PFSK-1 (cell line): Measurements from ENCODE around the gene PRUNE1.

Source experiments
- FOXP2 ChIP-seq: optimal IDR thresholded peaks from 2 replicates; pipeline ENCODE3; 2011; ENCODE audit warnings: borderline replicate concordance, control low read depth, inconsistent platforms; ENCODE audit not compliant: insufficient read depth; ENCODE audit errors: extremely low read length, extremely low read depth
- POLR2AphosphoS5 ChIP-seq: IDR thresholded peaks from 2 replicates; pipeline ENCODE4 v1.6.1; 2012; ENCODE audit warnings: low read depth, mild to moderate bottlenecking, control low read depth, low read length, moderate library complexity
- SIN3A ChIP-seq: IDR thresholded peaks from 2 replicates; pipeline ENCODE4 v1.6.1; 2012; ENCODE audit warnings: mild to moderate bottlenecking, low read length, moderate library complexity, borderline replicate concordance; ENCODE audit not compliant: insufficient read depth
- TAF1 ChIP-seq: IDR thresholded peaks from 2 replicates; pipeline ENCODE4 v1.6.1; 2012; ENCODE audit warnings: low read length, control low read depth, borderline replicate concordance; ENCODE audit not compliant: insufficient read depth
- TF ChIP-seq, protein P1 (sequence below), 2 experiments: IDR thresholded peaks; 2 replicates each; pipeline versions ENCODE4 v1.6.1 to v1.8.0; 2011 to 2012; ENCODE audit warnings: low read depth in 2 of 2, low read length in 2 of 2, control low read depth in 1 of 2, inconsistent platforms in 1 of 2, mild to moderate bottlenecking in 1 of 2, moderate library complexity in 1 of 2; ENCODE audit not compliant: insufficient read depth in 1 of 2

PRUNE1 gene

GRCh38 chr1:151007853-151008243 is 401 bp upstream of the PRUNE1 start:
- no peak for TF ChIP-seq SIN3A

- TF ChIP-seq, protein P1, sequence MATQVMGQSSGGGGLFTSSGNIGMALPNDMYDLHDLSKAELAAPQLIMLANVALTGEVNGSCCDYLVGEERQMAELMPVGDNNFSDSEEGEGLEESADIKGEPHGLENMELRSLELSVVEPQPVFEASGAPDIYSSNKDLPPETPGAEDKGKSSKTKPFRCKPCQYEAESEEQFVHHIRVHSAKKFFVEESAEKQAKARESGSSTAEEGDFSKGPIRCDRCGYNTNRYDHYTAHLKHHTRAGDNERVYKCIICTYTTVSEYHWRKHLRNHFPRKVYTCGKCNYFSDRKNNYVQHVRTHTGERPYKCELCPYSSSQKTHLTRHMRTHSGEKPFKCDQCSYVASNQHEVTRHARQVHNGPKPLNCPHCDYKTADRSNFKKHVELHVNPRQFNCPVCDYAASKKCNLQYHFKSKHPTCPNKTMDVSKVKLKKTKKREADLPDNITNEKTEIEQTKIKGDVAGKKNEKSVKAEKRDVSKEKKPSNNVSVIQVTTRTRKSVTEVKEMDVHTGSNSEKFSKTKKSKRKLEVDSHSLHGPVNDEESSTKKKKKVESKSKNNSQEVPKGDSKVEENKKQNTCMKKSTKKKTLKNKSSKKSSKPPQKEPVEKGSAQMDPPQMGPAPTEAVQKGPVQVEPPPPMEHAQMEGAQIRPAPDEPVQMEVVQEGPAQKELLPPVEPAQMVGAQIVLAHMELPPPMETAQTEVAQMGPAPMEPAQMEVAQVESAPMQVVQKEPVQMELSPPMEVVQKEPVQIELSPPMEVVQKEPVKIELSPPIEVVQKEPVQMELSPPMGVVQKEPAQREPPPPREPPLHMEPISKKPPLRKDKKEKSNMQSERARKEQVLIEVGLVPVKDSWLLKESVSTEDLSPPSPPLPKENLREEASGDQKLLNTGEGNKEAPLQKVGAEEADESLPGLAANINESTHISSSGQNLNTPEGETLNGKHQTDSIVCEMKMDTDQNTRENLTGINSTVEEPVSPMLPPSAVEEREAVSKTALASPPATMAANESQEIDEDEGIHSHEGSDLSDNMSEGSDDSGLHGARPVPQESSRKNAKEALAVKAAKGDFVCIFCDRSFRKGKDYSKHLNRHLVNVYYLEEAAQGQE (IDR thresholded peaks at IDR 0.05; ENCODE audit: insufficient read depth in 1 of 2, low read depth in 2 of 2, low read length in 2 of 2): no peak
- no peak for TF ChIP-seq SIN3A
- no peak for TF ChIP-seq POLR2AphosphoS5
- no peak for TF ChIP-seq TAF1
- TF ChIP-seq FOXP2: no peak
Observed at GRCh38 chr1:151009206-151009587, 948 bp downstream of the PRUNE1 start.

DNA sequence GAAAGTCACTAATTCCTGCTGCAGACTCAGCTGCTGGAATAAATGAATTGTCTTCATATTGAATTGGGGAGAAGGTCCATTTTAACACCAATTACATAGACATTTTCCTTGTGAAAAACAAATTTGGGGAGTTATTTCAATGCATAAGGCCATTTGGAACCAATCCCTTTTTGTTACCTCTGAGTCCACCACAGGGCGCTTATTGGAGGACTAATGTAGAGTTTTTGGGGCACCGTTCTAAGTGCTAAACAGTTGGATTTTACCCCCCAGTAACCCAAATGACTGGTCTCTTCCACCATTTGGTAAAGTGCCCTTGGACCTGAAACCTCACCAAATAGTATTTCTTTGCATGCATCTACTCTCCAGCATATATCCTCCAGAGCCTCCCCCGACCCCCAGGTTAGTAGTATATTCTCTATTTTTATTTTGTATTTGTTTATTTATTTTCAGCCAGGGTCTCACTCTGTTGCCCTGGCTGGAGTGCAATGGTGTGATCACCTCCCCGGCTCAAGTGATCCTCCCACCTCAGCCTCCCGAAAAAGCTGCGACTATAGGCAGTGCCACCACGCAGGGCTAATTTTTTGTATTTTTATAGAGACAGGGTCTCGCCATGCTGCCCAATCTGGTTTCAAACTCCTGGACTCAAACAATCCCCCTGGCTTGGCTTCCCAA is 1.6 kb downstream of the PRUNE1 start:
- no peak for TF ChIP-seq SIN3A
- no peak for TF ChIP-seq POLR2AphosphoS5
- TF ChIP-seq, protein P1 (IDR thresholded peaks at IDR 0.05; ENCODE audit: insufficient read depth in 1 of 2, low read depth in 2 of 2, low read length in 2 of 2): no peak
- TF ChIP-seq FOXP2: no peak
- no peak for TF ChIP-seq TAF1

GRCh38 chr1:151010346-151010726 is 2.1 kb downstream of the PRUNE1 start:
- TF ChIP-seq TAF1: no peak

- no peak for TF ChIP-seq TAF1
- TF ChIP-seq, protein P1 (IDR thresholded peaks at IDR 0.05; ENCODE audit: insufficient read depth in 1 of 2, low read depth in 2 of 2, low read length in 2 of 2): no peak
- no peak for TF ChIP-seq POLR2AphosphoS5
- no peak for TF ChIP-seq FOXP2
- TF ChIP-seq SIN3A: no peak
Observed at GRCh38 chr1:151011154-151011850, 3.1 kb downstream of the PRUNE1 start.

DNA sequence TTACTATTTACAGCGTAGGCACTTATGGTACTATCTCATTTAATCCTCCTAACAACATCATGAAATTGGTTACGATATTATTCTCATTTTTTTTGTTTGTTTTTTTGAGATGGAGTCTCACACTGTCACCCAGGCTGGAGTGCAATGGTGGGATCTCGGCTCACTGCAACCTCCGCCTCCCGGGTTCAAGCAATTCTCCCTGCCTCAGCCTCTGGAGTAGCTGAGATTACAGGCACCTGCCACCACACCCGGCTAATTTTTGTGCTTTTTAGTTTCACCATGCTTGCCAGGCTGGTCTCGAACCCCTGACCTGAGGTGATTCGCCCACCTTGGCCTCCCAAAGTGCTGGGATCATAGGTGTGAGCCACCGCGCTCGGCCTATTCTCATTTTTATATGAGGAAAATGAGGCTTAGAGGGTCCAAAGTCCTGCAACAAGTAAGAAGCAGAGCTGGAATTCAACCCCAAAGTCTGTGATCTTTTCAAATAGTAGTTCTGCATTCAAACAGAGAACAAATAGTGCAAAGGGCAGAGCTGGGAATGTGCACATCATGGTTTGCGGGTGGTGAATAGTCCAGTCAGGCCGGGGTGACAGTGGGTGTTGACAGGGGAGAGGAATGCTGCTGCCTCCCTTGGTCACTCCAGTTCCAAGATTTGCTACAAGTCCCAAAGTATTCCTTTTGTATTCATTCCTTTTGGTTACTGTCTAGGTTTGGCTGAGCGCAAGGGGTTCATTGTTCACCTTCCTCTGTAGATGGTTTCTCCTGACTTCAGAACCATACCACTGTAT is 4.6 kb downstream of the PRUNE1 start:
- TF ChIP-seq FOXP2 (no peak), POLR2AphosphoS5 (no peak), TAF1 (no peak), SIN3A (no peak)
- TF ChIP-seq, protein P1 (IDR thresholded peaks at IDR 0.05; ENCODE audit: insufficient read depth in 1 of 2, low read depth in 2 of 2, low read length in 2 of 2): no peak
